ENCODE data around the gene OR5F1.

Gene OR5F1

GRCh38 chr11:55994525-55994924 lies at the start of gene OR5F1:
Gene OR5F1 (minus strand): TSS chr11:55994625. CDS start chr11:55994625, 0 bp downstream.
- DNase-seq (ENCODE audit: low read depth): no peak

GRCh38 chr11:56027354-56027753 lies 32.9 kb upstream of the OR5F1 start, which contains the start of gene OR5AS1:
Gene OR5AS1 (plus strand): TSS chr11:56027654. CDS start chr11:56030419, 2,765 bp downstream.
- DNase-seq (ENCODE audit: low read depth): no peak

GRCh38 chr11:56013805-56014204 lies 19.4 kb upstream of the OR5F1 start:
- no peak for DNase-seq (ENCODE audit: low read depth)

- no peak for DNase-seq (ENCODE audit: low read depth)
Observed at GRCh38 chr11:56010716-56011115, 16.3 kb upstream of the OR5F1 start.

GRCh38 chr11:55970935-55971334 lies 23.5 kb downstream of the OR5F1 start:
- DNase-seq (ENCODE audit: low read depth): no peak

GRCh38 chr11:55969845-55970244 lies 24.6 kb downstream of the OR5F1 start, which contains the start of gene OR10AG1:
Gene OR10AG1 (minus strand): TSS chr11:55969945. CDS start chr11:55969907, 38 bp downstream.
- DNase-seq (ENCODE audit: low read depth): no peak

GRCh38 chr11:55967914-55968313 lies 26.5 kb downstream of the OR5F1 start:
- DNase-seq (ENCODE audit: low read depth): no peak

GRCh38 chr11:55966391-55966790 lies 28.0 kb downstream of the OR5F1 start:
- DNase-seq (ENCODE audit: low read depth): no peak

- no peak for DNase-seq (ENCODE audit: low read depth)
Observed at GRCh38 chr11:55956521-55956920, 37.9 kb downstream of the OR5F1 start.

- no peak for DNase-seq (ENCODE audit: low read depth)
Observed at GRCh38 chr11:55949330-55949729, 45.1 kb downstream of the OR5F1 start.

Measured in HS-27A (cell line).